Keratinocyte (primary cell): Measurements from ENCODE around the gene ZNF33A.

ENCODE experiments used
- CTCF ChIP-seq, 3 experiments: IDR thresholded peaks in 1 of 3; conservative IDR thresholded peaks in 1 of 3; optimal IDR thresholded peaks in 1 of 3; 2 replicates in 2 of 3; 3 replicates in 1 of 3; pipeline versions ENCODE3 to v1.5.1; 2011; ENCODE audit warnings: low read length in 3 of 3, mild to moderate bottlenecking in 3 of 3, moderate library complexity in 2 of 3, control low read depth in 1 of 3, inconsistent platforms in 1 of 3; ENCODE audit not compliant: insufficient read depth in 2 of 3; ENCODE audit errors: extremely low read depth in 1 of 3
- EZH2 ChIP-seq: IDR thresholded peaks from one replicate; pipeline ENCODE4 v1.6.1; 2012; ENCODE audit warnings: inconsistent platforms, mild to moderate bottlenecking, low read length, moderate library complexity

GRCh38 chr10:38094927-38095574, 84.6 kb downstream of the ZNF33A start:
- no peak for TF ChIP-seq CTCF (optimal IDR thresholded peaks at IDR 0.05 in 1 of 3, IDR thresholded peaks at IDR 0.05 in 1 of 3, conservative IDR thresholded peaks at IDR 0.05 in 1 of 3; ENCODE audit: extremely low read depth in 1 of 3, insufficient read depth in 2 of 3, low read length in 3 of 3)
- TF ChIP-seq EZH2: no peak
